GM12878 (cell line): Measurements from ENCODE around the gene STAMBPL1. TPM values are rescaled to one million over a fixed set of nuclear protein-coding genes. Genes with fewer than 3 reads are reported as not detected.

Experiments used
- ATF2 ChIP-seq: IDR thresholded peaks from 2 replicates; pipeline ENCODE4 v1.6.1; 2012; ENCODE audit warnings: low read length, inconsistent platforms
- BCLAF1 ChIP-seq: fragments of 450-650 bp; IDR thresholded peaks from 2 replicates; pipeline ENCODE4 v1.6.1; 2017; ENCODE audit warnings: antibody characterized with exemption, mild to moderate bottlenecking, moderate library complexity
- CBX3 ChIP-seq: fragments of 200-600 bp; sonication (generic); IDR thresholded peaks from 2 replicates; pipeline ENCODE4 v1.6.1; 2016; ENCODE audit warnings: low read depth, borderline replicate concordance
- HCFC1 ChIP-seq: fragments of 150-350 bp; IDR thresholded peaks from 2 replicates; pipeline ENCODE4 v1.6.1; 2014; ENCODE audit warnings: low read length
- HDAC6 ChIP-seq: fragments of 200-600 bp; sonication (generic); IDR thresholded peaks from one replicate; pipeline ENCODE4 v1.8.0; 2017; ENCODE audit warnings: antibody characterized with exemption; ENCODE audit not compliant: unreplicated experiment
- polyA plus RNA-seq, 11 experiments: library from polyadenylated mRNA; depleted of rRNA in 4 of 11; unstranded in 6 of 11; stranded (reverse) in 5 of 11; fragments of >200 nt; fragmentation: Nextera tagmentation in 4 of 11; fragmentation: Illumina TruSeq in 1 of 11; extraction: Ambion mirVana in 4 of 11; extraction: Trizol in 1 of 11; gene quantifications; 1 replicate in 1 of 11; 2 replicates in 10 of 11; pipeline versions ENCODE4 v1.2.1 to v1.2.3, GENCODE V29; 2011 to 2016; ENCODE audit warnings: inconsistent platforms in 2 of 11, missing spikeins in 2 of 11, low read depth in 1 of 11
- total RNA-seq, 4 experiments: library from RNA; depleted of rRNA in 3 of 4; stranded (reverse); fragments of >200 nt in 3 of 4; fragmentation: Illumina TruSeq in 1 of 4; extraction: Trizol in 1 of 4; gene quantifications; 2 replicates each; pipeline versions ENCODE4 v1.2.1 to v1.2.3, GENCODE V29; 2013 to 2021
- TF ChIP-seq, protein P1 (sequence below): fragments of 450-650 bp; formaldehyde crosslinking; IDR thresholded peaks from 2 replicates; pipeline ENCODE4 v1.4.0; 2020; ENCODE audit warnings: mild to moderate bottlenecking, moderate library complexity
- TF ChIP-seq, protein P2 (sequence below): IDR thresholded peaks from 2 replicates; pipeline ENCODE4 v1.6.1; 2012; ENCODE audit warnings: mild to moderate bottlenecking, low read depth, low read length

Gene STAMBPL1
- total and polyA plus RNA-seq, 10 of the 15 experiments (the other 5 are each of a cell fraction or from before 2014, with no cell fraction given), result 7.5 to 44.1 (median 25.4) TPM

DNA sequence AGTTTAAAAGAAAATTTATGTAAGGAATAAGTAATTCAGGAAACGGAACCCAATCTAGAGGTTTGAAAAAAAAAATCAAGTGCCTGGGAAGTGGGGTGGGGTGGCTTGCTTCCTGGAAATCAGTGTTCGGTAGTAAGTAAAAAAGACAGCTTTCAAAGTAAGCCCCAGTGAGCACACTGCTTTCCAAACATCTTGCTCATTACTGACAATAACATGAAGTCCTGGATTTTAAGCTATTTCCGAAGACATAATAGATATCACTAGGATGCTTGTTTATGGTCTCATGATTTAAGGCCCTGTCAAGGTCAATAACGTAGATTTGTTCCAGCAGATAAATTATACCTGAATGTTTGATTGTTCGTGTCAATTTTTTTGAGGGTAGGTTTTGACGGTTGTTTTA is 1.3 kb downstream of the STAMBPL1 start (continued):
- TF ChIP-seq BCLAF1, result no peak
- TF ChIP-seq HCFC1, result no peak
- TF ChIP-seq ATF2, result no peak
- TF ChIP-seq CBX3, result no peak
- TF ChIP-seq, protein P1, sequence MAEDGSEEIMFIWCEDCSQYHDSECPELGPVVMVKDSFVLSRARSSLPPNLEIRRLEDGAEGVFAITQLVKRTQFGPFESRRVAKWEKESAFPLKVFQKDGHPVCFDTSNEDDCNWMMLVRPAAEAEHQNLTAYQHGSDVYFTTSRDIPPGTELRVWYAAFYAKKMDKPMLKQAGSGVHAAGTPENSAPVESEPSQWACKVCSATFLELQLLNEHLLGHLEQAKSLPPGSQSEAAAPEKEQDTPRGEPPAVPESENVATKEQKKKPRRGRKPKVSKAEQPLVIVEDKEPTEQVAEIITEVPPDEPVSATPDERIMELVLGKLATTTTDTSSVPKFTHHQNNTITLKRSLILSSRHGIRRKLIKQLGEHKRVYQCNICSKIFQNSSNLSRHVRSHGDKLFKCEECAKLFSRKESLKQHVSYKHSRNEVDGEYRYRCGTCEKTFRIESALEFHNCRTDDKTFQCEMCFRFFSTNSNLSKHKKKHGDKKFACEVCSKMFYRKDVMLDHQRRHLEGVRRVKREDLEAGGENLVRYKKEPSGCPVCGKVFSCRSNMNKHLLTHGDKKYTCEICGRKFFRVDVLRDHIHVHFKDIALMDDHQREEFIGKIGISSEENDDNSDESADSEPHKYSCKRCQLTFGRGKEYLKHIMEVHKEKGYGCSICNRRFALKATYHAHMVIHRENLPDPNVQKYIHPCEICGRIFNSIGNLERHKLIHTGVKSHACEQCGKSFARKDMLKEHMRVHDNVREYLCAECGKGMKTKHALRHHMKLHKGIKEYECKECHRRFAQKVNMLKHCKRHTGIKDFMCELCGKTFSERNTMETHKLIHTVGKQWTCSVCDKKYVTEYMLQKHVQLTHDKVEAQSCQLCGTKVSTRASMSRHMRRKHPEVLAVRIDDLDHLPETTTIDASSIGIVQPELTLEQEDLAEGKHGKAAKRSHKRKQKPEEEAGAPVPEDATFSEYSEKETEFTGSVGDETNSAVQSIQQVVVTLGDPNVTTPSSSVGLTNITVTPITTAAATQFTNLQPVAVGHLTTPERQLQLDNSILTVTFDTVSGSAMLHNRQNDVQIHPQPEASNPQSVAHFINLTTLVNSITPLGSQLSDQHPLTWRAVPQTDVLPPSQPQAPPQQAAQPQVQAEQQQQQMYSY (CRISPR knock-in tag), result no peak
- no peak for TF ChIP-seq HDAC6
- TF ChIP-seq, protein P2, sequence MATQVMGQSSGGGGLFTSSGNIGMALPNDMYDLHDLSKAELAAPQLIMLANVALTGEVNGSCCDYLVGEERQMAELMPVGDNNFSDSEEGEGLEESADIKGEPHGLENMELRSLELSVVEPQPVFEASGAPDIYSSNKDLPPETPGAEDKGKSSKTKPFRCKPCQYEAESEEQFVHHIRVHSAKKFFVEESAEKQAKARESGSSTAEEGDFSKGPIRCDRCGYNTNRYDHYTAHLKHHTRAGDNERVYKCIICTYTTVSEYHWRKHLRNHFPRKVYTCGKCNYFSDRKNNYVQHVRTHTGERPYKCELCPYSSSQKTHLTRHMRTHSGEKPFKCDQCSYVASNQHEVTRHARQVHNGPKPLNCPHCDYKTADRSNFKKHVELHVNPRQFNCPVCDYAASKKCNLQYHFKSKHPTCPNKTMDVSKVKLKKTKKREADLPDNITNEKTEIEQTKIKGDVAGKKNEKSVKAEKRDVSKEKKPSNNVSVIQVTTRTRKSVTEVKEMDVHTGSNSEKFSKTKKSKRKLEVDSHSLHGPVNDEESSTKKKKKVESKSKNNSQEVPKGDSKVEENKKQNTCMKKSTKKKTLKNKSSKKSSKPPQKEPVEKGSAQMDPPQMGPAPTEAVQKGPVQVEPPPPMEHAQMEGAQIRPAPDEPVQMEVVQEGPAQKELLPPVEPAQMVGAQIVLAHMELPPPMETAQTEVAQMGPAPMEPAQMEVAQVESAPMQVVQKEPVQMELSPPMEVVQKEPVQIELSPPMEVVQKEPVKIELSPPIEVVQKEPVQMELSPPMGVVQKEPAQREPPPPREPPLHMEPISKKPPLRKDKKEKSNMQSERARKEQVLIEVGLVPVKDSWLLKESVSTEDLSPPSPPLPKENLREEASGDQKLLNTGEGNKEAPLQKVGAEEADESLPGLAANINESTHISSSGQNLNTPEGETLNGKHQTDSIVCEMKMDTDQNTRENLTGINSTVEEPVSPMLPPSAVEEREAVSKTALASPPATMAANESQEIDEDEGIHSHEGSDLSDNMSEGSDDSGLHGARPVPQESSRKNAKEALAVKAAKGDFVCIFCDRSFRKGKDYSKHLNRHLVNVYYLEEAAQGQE, result no peak
